ENCODE results near the gene NPL.

GRCh38 chr1:182877331-182877730, 87.8 kb downstream of the NPL start:
- TF ChIP-seq, protein P1, sequence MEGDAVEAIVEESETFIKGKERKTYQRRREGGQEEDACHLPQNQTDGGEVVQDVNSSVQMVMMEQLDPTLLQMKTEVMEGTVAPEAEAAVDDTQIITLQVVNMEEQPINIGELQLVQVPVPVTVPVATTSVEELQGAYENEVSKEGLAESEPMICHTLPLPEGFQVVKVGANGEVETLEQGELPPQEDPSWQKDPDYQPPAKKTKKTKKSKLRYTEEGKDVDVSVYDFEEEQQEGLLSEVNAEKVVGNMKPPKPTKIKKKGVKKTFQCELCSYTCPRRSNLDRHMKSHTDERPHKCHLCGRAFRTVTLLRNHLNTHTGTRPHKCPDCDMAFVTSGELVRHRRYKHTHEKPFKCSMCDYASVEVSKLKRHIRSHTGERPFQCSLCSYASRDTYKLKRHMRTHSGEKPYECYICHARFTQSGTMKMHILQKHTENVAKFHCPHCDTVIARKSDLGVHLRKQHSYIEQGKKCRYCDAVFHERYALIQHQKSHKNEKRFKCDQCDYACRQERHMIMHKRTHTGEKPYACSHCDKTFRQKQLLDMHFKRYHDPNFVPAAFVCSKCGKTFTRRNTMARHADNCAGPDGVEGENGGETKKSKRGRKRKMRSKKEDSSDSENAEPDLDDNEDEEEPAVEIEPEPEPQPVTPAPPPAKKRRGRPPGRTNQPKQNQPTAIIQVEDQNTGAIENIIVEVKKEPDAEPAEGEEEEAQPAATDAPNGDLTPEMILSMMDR (IDR thresholded peaks at IDR 0.05; ENCODE audit: low read length), result no peak
- TF ChIP-seq EZH2phosphoT487 (IDR thresholded peaks at IDR 0.05; ENCODE audit: low read length), result no peak
- no peak for TF ChIP-seq EZH2 (optimal IDR thresholded peaks at IDR 0.05; ENCODE audit: low read depth, low read length)

Data from MM.1S (cell line).